ENCODE results near the gene FRAT2. TPM values are rescaled to one million over a fixed set of nuclear protein-coding genes. Genes with fewer than 3 reads are reported as not detected.
"Not testable (repeated sequence)": the region's sequence is repeated elsewhere in the genome, so short reads cannot be mapped to it uniquely, and the experiment has no call there.

FRAT2 gene
- polyA plus RNA-seq, 3 donors = 6.4 to 16.6 (median 9.9) TPM

DNA sequence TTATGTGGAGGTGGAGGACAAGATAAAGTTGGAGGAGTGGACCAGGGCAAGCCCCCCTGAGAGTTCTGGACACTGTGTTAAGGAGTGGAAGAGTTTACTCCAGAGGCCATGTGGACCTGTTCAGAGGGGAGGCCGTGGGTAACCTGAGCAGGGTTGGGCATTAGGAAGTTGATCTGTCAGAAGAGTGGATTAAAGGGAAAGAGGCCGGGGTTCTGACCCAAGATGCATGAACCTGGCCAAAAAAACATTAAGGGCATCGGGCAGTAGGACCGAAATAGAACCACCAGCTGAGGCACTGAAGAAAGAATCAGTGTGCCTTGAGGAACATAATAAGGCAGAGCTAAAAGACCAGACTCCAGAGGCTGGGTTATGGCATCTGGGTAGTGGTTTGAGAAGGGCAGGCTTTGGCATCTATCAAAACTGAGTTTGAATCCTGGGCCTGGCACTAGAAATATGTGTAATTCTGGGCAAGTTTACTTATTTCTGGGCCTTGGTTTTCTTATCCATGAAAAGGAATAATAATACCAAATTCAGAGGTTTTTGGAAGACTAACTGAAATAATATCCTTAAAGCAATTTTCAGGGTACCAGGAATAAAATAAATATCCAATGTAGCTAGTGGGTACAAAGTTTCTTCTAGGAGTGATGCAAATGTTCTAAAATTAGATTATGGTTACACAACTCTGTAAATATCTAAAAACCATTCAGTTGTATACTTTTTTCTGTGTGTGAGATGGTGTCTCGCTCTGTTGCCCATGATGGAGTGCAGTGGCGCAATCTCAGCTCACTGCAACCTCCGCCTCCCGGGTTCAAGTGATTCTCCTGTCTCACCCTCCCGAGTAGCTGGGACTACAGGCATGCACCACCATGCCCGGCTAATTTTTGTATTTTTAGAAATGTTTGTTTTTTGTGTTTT lies 26.4 kb downstream of the FRAT2 start:
- 75 to 84% (median 76%) methylated on average over 10 of the region's 10 CpGs for WGBS, 3 donors
- no peak overlapping the region for H3K27ac ChIP-seq (ENCODE audit: low read depth, low read length)

GRCh38 chr10:97307441-97307840 lies 27.1 kb downstream of the FRAT2 start:
- H3K27ac ChIP-seq (ENCODE audit: low read depth, low read length) = no peak overlapping the region
- 42 to 98% (median 56%) methylated on average over 1 of the region's 1 CpG for WGBS, 3 donors

DNA sequence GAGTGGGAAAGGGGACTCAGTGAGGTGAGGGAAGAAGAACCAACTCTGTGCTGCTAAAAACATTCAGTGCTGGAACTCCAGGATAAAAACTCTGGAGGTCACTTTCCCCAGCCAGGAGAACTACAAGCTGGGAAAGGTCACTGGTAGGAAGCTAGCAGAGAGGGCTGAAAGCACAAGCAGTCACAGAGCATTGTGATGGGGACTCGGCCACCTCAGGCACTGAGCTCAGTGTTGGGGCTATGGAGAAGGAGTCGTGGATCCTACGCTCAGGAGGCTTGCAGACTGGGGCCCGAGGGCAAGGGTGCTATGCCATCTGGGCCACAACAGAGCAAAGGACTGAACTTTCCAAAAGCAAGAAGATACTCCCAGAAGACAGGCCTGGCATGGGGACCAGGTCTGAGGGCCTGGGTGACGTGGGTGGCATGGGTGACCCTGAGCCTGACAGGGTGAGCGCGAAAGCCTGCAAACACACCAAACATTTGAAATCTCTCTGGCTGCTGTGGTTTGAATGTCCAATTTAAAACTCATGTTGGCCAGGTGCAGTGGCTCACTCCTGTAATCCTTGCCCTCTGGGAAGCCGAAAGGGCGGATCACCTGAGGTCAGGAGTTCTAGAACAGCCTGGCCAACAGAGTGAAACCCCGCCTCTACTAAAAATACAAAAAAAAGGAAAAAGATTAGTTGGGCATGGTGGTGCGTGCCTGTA lies 32.3 kb downstream of the FRAT2 start:
- WGBS, 3 donors = 94% methylated on average over 11 of the region's 11 CpGs
- no peak overlapping the region for H3K27ac ChIP-seq (ENCODE audit: low read depth, low read length)

DNA sequence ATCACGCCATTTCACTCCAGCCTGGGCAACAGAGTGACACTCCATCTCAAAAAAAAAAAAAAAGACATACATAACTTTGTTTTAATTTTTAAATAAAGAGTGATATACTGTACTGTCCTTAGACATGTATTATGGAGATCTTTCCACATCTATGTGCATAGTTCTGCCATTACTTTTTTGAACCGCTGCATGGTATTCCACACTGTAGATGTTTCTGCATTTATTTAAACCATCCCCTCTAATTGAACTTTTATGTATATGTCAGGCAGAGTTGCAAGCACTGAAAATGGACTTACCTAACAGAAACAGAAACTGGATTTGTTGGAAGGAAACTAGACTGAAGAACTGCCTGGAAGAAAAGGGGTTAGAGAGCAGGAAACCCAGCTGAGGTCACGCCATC lies 33.5 kb downstream of the FRAT2 start:
- 92 to 93% (median 93%) methylated on average over 3 of the region's 3 CpGs for WGBS, 3 donors
- H3K27ac ChIP-seq (ENCODE audit: low read depth, low read length) = no peak overlapping the region

DNA sequence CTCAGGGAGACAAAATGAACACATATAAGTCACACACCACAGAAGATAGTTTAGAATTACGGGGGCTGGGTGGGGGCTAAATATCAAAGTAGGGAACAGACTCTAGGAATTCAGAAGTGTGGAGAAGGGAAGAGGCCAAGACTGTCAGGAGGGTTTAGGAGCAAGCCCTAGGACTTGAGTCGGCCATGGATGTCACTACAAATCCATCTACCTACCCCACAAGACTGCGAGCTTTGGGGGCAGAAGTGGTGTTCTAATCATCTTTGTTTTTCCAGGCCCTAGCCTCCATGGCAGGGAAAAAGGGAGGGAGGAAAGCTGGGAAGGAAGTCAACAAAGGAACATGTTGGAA lies 36.3 kb downstream of the FRAT2 start:
- H3K27ac ChIP-seq (ENCODE audit: low read depth, low read length) = no peak overlapping the region
- WGBS, 3 donors = 57 to 79% (median 76%) methylated on average over 3 of the region's 3 CpGs

DNA sequence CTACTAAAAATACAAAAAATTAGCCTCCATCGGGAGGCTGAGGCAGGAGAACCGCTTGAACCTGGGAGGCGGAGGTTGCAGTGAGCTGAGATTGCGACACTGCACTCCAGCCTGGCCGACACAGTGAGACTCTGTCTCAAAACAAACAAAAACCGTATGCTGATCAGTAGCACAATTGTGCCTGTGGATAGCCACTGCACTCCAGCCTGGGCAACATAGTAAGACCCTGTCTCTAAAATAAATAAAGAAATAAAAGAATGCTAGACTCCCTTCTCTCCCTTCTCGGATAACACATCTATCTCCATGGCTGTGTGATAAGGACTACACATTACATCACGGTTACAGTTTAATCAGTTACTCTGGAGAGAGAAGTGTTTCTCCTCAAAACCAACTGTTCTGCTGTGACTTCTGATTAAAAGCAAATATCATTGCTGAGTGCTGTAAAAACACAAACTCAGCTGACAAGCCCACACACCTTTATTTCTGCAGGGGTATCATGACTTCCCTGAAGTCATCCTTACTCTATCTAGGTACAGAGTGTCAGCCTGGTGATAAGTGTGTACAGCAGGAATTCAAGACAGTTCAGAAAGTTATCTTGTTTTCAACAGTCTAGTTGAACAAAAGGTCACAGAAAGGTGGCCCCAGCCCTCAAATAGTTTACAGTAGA lies 36.8 kb downstream of the FRAT2 start:
- H3K27ac ChIP-seq (ENCODE audit: low read depth, low read length) = no peak overlapping the region
- 44 to 84% (median 79%) methylated on average over 8 of the region's 8 CpGs for WGBS, 3 donors

- H3K27ac ChIP-seq (ENCODE audit: low read depth, low read length) = no peak overlapping the region
- 57 to 64% (median 61%) methylated on average over 3 of the region's 3 CpGs for WGBS, 3 donors
Observed at GRCh38 chr10:97292862-97293198, 41.7 kb downstream of the FRAT2 start.

DNA sequence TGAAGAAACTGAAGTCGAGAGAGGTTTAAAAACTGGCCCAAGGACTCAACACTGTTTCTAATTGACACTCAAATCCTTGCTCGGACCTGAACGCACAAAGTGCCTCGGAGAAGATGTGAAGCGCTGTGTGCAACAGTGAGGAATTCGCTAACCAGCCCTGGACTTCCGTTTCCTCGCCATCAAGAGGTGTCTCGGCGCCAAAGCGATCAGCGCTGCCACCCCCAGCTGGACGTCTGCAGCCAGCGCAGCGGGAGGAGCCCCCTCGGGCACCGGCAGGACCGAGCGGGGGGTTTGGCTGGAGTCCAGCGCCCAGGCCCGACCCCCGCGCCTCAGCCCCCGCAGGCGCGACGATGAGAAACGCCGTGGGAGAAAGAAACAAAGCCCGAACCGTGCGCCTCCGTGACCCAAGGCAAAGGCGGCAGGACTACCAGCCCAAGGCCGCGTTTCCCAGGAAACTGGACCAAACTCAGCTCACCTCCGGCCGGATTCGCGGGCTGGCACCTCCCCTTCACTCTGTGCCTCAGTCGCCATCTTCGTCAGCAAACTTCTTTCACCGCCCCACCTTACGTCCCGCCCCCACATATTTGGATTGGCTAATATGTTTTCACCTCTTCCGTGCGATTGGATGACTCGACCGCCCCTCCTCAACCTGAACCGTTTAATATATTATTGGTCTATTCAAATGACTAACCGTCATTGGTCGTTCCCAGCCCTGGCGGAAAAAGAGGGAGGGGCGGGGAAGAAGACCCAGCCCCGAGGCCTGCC lies 42.2 kb downstream of the FRAT2 start, which contains the start of gene ARHGAP19:
Gene ARHGAP19, minus strand, starts transcription at position 541 of the 765 bp plus-strand sequence. Its CDS starts 10 bp downstream, at position 531.
- no peak within 1 kb of the TSS for H3K27ac ChIP-seq (ENCODE audit: low read depth, low read length)
- WGBS, 3 donors = 0 to 1% (median 0%) methylated on average over 55 of the region's 55 CpGs

DNA sequence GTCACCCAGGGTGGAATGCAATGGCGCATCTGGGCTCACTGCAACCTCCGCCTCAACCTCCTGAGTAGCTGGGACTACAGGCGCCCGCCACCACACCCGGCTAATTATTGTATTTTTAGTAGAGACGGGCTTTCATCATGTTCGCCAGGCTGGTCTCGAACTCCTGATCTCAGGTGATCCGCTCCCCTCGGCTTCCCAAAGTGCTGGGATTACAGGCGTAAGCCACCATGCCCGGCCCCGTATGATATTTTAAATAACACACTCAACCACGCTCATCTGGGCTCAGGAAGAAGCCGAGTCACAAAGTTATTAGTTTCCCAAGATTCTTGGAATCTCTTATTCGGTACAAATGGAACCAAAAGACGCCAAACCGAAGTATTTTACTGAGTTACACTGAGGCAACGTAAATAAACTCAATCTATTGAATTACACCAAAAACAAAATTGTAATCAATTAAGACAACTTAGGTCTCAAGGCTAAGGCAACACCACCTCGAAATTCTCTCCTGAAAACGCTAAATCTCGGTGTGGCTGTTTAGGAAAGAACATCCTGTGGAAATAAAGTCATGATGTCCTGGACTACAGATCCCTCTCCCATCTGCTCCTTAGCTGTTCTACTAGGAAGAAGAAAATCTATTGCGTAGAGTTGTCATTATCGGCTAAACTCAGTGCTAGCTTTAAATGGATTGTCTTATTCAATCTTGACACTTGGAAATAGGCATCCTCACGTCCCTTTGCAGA lies 43.0 kb downstream of the FRAT2 start:
- 46 to 57% (median 56%) methylated on average over 25 of the region's 25 CpGs for WGBS, 3 donors

DNA sequence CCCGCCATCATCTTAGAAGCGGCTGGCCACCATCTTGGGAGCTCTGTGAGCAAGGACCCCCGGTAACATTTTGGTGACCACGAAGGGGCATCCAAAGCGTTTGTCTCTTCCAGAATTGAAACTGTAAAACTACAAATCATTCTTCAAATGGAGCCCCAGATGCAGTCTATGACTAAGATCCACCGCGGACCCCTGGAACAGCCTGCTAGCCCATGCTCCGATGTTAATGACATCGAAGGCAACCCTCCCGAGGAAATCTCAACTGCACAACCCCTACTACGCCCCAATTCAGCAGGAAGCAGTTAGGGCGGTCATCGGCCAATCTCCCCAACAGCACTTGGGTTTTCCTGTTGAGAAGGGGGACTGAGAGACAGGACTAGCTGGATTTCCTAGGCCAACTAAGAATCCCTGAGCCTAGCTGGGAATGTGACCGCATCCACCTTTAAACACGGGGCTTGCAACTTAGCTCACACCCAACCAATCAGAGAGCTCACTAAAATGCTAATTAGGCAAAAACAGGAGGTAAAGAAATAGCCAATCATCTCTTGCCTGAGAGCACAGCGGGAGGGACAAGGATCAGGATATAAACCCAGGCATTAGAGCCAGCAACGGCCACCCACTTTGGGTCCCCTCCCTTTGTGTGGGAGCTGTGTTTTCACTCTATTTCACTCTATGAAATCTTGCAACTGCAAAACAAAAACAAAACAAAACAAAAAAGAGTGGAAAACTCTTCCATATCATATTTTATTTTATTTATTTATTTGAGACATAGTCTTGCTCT lies 43.8 kb downstream of the FRAT2 start:
- WGBS, 3 donors = 88 to 94% (median 93%) methylated on average over 17 of the region's 17 CpGs
- not testable (repeated sequence) for H3K27ac ChIP-seq (ENCODE audit: low read depth, low read length)

More for the DNA sequence above, 43.0 kb downstream of the FRAT2 start:
- H3K27ac ChIP-seq (ENCODE audit: low read depth, low read length) = no peak overlapping the region

DNA sequence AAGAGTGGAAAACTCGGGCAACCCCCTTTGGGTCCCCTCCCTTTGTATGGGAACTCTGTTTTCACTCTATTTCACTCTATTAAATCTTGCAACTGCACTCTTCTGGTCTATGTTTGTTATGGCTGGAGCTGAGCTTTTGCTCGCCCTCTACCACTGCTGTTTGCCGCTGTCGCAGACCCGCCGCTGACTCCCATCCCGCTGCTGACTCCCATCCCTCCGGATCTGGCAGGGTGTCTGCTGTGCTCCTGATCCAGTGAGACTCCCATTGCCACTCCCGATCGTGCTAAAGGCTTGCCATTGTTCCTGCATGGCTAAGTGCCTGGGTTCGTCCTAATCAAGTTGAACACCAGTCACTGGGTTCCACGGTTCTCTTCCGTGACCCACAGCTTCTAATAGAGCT lies 44.5 kb downstream of the FRAT2 start:
- not testable (repeated sequence) for H3K27ac ChIP-seq (ENCODE audit: low read depth, low read length)
- WGBS, 3 donors = 94 to 96% (median 95%) methylated on average over 11 to 13 of the region's 13 CpGs

Other genes starting within 250 kb of the FRAT2 start
- gene SLIT1, start 148.8 kb downstream of the FRAT2 start, polyA plus RNA-seq = under 1 TPM; 0.18 to 0.48 (median 0.34) TPM
- gene ARHGAP19, start 42.1 kb downstream of the FRAT2 start, polyA plus RNA-seq = 1 to 10 TPM; 1.7 to 4.8 (median 2.4) TPM
- 1 to 10 TPM; 2.5 to 2.9 (median 2.7) TPM for gene FRAT1, start 15.5 kb downstream of the FRAT2 start, polyA plus RNA-seq
- gene RRP12, start 66.6 kb upstream of the FRAT2 start, polyA plus RNA-seq = 10 to 100 TPM; 10.9 to 22.4 (median 17.4) TPM
- gene PGAM1, start 91.5 kb upstream of the FRAT2 start, polyA plus RNA-seq = 100 to 1,000 TPM in 2 of 3 donors, 10 to 100 TPM in 1; 77.7 to 201 (median 193) TPM
- 10 to 100 TPM; 25.5 to 30.5 (median 26.0) TPM for gene EXOSC1, start 111.3 kb upstream of the FRAT2 start, polyA plus RNA-seq
- gene ZDHHC16, start 111.4 kb upstream of the FRAT2 start, polyA plus RNA-seq = 10 to 100 TPM; 19.6 to 31.8 (median 25.2) TPM
- gene MMS19, start 163.7 kb upstream of the FRAT2 start, polyA plus RNA-seq = 10 to 100 TPM; 30.1 to 47.9 (median 31.4) TPM
- 10 to 100 TPM in 2 of 3 donors, 1 to 10 TPM in 1; 8.0 to 38.8 (median 24.9) TPM for gene UBTD1, start 164.2 kb upstream of the FRAT2 start, polyA plus RNA-seq
- 1 to 10 TPM in 1 of 3 donors, under 1 TPM in 2; 0.21 to 2.5 (median 0.67) TPM for gene ANKRD2, start 238.1 kb upstream of the FRAT2 start, polyA plus RNA-seq
- 1 to 10 TPM; 1.2 to 6.6 (median 4.6) TPM for gene HOGA1, start 249.7 kb upstream of the FRAT2 start, polyA plus RNA-seq

Measured in adipose tissue (tissue), 3 donors.